GM10266 (cell line): Measurements from ENCODE around the gene PPP1R9A.

Source experiments
- DNase-seq: peaks from one replicate; pipeline ENCODE4 v3.0.0; 2012; ENCODE audit errors: extremely low spot score
- TF ChIP-seq, protein P1 (sequence below): IDR thresholded peaks from 2 replicates; pipeline ENCODE4 v1.5.1; 2012; ENCODE audit warnings: mild to moderate bottlenecking, low read depth; ENCODE audit not compliant: control insufficient read depth, insufficient read depth; ENCODE audit errors: missing control alignments

PPP1R9A gene

DNA sequence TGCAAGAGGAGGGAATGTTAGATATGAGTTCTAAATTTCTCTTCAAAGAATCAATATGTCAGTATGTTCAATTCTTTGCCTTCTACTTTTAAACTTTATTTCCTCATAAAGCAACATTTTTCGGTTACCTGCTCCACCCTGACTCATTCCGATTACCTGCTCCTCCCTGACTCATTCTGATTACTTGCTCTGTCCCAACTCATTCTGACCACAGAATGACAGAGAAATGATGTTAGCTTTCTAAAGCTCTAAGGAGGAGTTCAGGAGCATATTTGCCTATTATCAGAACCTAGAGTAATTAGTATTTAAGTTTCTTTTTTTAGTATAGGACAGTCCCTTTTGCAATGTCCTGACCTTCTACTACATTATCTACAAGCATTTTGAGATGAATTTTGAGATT lies 24.5 kb upstream of the PPP1R9A start:
- no peak for DNase-seq
- TF ChIP-seq, protein P1, sequence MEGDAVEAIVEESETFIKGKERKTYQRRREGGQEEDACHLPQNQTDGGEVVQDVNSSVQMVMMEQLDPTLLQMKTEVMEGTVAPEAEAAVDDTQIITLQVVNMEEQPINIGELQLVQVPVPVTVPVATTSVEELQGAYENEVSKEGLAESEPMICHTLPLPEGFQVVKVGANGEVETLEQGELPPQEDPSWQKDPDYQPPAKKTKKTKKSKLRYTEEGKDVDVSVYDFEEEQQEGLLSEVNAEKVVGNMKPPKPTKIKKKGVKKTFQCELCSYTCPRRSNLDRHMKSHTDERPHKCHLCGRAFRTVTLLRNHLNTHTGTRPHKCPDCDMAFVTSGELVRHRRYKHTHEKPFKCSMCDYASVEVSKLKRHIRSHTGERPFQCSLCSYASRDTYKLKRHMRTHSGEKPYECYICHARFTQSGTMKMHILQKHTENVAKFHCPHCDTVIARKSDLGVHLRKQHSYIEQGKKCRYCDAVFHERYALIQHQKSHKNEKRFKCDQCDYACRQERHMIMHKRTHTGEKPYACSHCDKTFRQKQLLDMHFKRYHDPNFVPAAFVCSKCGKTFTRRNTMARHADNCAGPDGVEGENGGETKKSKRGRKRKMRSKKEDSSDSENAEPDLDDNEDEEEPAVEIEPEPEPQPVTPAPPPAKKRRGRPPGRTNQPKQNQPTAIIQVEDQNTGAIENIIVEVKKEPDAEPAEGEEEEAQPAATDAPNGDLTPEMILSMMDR: no peak

DNA sequence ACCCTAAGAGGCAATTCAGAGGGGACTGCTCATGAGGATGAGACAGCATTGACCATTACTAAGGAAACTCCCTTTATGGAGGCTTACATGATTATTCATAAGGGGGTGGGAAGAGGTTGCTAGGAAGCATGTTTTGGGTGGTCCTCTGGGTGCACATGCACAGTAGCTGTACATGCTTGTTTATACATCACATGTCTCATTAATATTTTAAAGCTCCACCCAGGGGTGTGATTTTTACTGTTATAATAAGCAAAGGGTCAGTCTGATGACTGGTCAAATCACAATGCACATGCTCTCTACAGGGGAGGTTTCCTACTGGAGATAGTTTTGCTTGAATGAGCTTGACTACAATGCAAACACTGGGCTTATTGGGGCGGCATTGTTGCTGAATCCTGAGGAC lies 23.8 kb upstream of the PPP1R9A start:
- DNase-seq: no peak
- TF ChIP-seq, protein P1: no peak

DNA sequence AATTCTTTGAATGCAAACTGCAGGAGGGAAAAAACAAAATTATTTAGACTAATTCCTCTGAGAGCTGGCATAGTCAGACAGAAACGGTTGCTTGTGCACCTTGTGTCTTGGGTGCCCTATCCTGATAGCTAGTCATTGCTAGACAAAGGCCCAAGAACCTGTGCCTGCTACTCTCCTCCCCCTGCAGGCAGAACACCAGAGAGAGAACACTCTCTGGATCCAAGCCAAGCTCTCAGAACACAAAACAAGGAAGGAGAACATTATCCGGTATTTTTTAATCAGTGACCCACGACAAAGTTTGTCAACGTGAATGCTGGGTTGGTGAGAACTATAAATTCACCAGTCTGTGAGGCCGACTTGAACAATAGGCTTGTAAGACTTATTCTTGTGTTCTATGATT lies 18.8 kb upstream of the PPP1R9A start:
- TF ChIP-seq, protein P1: no peak
- no peak for DNase-seq

DNA sequence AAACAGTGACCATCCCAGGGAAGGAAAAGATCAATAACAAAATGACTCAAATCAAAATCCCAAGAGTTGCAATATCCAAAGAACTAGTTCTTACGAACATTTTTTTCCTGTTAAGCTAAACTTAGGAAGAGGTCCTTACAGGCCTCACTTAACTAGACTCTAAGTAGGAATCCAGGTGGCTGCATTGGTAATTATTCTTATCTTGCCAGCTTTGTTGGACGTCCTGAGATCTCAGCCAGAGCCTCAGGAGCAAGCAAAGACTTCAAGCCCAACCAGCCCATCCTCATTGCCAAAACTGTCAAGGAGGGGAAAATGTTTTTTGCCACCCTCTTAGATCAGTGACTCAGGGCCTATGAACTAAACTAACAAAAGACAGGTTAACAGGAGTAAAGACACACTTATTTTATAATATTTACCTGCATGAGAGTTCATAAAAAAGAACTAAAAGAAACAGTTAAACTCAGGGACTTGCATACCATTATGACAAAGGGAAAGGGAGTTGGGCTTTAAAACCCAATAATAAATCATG lies 18.3 kb upstream of the PPP1R9A start:
- no peak for DNase-seq
- TF ChIP-seq, protein P1: no peak

DNA sequence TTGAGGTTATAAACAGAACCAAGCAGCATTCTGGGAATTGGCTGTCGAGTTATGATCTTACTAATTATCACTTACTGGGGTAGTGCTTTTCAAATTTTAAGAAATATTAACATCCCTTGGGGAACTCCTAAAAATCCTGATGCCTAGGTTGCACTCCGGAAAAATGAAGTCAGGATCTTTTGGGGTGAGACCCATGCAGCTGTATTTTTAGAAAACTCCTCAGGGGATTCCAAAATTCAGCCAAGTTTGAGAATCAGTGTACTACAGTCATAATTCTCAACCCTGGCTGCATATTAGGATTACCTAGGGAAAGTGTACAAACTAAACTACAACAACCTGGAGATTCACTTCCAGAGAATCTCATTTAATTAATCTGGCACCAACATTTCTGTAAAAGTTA lies 17.2 kb upstream of the PPP1R9A start:
- TF ChIP-seq, protein P1: no peak
- DNase-seq: no peak

DNA sequence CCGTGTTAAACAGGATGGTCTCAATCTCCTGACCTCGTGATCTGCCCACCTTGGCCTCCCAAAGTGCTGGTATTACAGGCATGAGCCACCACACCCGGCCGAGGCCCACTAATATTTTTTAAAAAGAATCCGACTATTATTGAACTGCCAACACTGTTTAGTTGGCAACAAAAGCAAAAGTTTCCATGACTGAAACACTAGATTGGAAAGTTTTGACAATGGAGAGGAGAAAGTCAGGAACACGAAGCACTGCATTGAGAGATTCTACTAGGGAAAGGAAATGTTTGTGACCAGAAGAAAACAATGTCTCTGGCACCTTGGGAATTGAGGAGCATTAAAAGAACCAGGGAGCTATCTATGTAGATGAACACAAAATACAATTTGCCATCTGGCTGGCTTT lies 13.7 kb upstream of the PPP1R9A start:
- no peak for DNase-seq
- TF ChIP-seq, protein P1: no peak

DNA sequence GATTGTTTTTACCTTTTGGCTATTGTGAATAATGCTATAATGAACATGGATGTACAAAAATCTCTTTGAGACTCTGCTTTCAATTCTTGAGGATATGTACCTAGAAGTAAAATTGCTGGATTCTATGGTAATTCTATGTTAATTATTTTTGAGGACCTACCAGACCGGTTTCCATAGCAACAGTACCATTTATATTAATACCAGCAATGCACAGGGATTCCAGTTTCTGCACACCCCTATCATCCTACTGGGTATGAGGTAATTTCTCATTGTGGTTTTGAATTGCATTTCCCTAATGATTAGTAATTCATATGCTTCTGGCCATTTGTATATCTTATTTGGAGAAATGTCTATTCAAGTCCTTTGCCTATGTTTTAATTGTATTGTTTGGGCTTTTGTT lies 9.9 kb upstream of the PPP1R9A start:
- TF ChIP-seq, protein P1: no peak

More for the DNA sequence above, 9.9 kb upstream of the PPP1R9A start:
- no peak for DNase-seq
